MM.1S (cell line): Measurements from ENCODE around the gene SLC22A17.

Source experiments
- DNase-seq: peaks from one replicate; pipeline ENCODE4 v3.0.0-alpha.2; 2015
- H2AFZ ChIP-seq: fragments of 300-600 bp; sonication (generic); 2 replicates; pipeline ENCODE4 v1.6.0; 2016; ENCODE audit warnings: antibody characterized with exemption, low read length
- H3F3A ChIP-seq: fragments of 300-600 bp; sonication (generic); 2 replicates; pipeline ENCODE4 v1.6.1; 2016; ENCODE audit warnings: mild to moderate bottlenecking, antibody characterized with exemption, low read length, moderate library complexity, mixed read lengths; ENCODE audit not compliant: insufficient read depth
- H3K27ac ChIP-seq: fragments of 300-600 bp; sonication (generic); 2 replicates; pipeline ENCODE4 v1.5.1; 2016; ENCODE audit warnings: mild to moderate bottlenecking, low read length
- H3K27me3 ChIP-seq: fragments of 300-600 bp; sonication (generic); replicated peaks from 2 replicates; pipeline ENCODE4 v1.6.0; 2016; ENCODE audit warnings: low read length; ENCODE audit not compliant: insufficient read depth
- H3K36me3 ChIP-seq: fragments of 300-600 bp; sonication (generic); replicated peaks from 2 replicates; pipeline ENCODE4 v1.6.1; 2016; ENCODE audit warnings: mild to moderate bottlenecking, low read length, mixed read lengths; ENCODE audit not compliant: insufficient read depth
- H3K4me1 ChIP-seq: fragments of 300-600 bp; sonication (generic); 2 replicates; pipeline ENCODE4 v1.6.1; 2016; ENCODE audit warnings: low read length, mixed read lengths
- H3K4me2 ChIP-seq: fragments of 300-600 bp; sonication (generic); 2 replicates; pipeline ENCODE4 v1.6.0; 2016; ENCODE audit warnings: low read depth, low read length
- H3K4me3 ChIP-seq: fragments of 300-600 bp; sonication (generic); 2 replicates; pipeline ENCODE4 v1.5.1; 2016; ENCODE audit warnings: low read length, mixed read lengths
- H3K79me2 ChIP-seq: fragments of 300-600 bp; sonication (generic); 2 replicates; pipeline ENCODE4 v1.6.1; 2016; ENCODE audit warnings: mixed run types, low read length, mixed read lengths
- H3K9ac ChIP-seq: fragments of 300-600 bp; sonication (generic); 2 replicates; pipeline ENCODE4 v1.6.1; 2016; ENCODE audit warnings: low read length, mixed read lengths
- H3K9me2 ChIP-seq: fragments of 300-600 bp; sonication (generic); replicated peaks from 2 replicates; pipeline ENCODE4 v1.6.1; 2016; ENCODE audit warnings: mild to moderate bottlenecking, low read length, mixed read lengths; ENCODE audit not compliant: insufficient read depth
- H3K9me3 ChIP-seq: fragments of 300-600 bp; sonication (generic); replicated peaks from 2 replicates; pipeline ENCODE4 v1.6.1; 2016; ENCODE audit warnings: mild to moderate bottlenecking, low read length, mixed read lengths; ENCODE audit not compliant: insufficient read depth
- H4K20me1 ChIP-seq: fragments of 300-600 bp; sonication (generic); 2 replicates; pipeline ENCODE4 v1.6.1; 2016; ENCODE audit warnings: mild to moderate bottlenecking, low read length, moderate library complexity, mixed read lengths; ENCODE audit not compliant: insufficient read depth
- CTCF ChIP-seq: fragments of 300-600 bp; sonication (generic); IDR thresholded peaks from 2 replicates; pipeline ENCODE4 v1.5.1; 2016; ENCODE audit warnings: antibody characterized with exemption, low read length, mixed read lengths
- EZH2 ChIP-seq: fragments of 300-600 bp; sonication (generic); optimal IDR thresholded peaks from 2 replicates; pipeline ENCODE3; 2017; ENCODE audit warnings: low read depth, mild to moderate bottlenecking, antibody characterized with exemption, low read length, mixed read lengths
- EZH2phosphoT487 ChIP-seq: fragments of 300-600 bp; sonication (generic); IDR thresholded peaks from 2 replicates; pipeline ENCODE4 v1.6.1; 2018; ENCODE audit warnings: antibody characterized with exemption, low read length

SLC22A17 gene

DNA sequence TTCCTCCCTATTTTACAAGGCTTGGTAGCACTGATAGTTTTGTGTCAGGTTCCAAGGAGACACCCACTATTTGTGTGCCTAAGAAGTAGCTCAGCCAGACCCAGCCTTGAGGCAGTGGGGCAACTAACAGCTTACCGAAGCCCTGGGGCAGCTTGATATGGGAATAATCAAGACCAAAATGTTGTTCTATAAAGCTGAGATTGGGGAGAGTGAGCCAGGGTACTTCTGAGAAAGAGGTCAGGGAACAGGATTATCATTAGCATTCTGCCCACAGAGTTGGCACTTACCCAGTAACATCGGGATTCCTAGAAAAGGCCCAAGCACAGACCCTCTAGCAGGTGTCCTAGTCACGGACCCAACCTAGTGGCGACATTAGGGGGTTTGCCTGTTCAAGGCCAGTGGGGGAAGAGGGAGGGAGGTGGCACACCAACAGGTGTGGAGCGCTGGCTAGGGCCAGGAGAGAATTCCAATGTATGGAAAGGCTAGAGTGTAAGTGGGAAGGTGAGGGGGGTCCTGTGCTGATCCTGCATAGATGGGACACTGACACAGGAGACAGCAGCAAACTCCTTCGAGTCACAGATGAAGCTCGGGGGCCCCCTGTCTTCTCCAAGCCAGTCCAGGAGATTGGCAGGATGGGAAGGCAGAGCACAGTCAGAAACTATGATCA is 54.9 kb downstream of the SLC22A17 start:
- Histone ChIP-seq H4K20me1 (no peaks in the 10 kb centered on the region), H3K79me2 (peaks cover 5% of the 10 kb centered on the region; the same call in 1 of the 2 replicates), H3K9ac (no peak overlapping the region), H3K9me2 (no peaks in the 10 kb centered on the region), H2AFZ (no peak overlapping the region), H3K4me3 (no peak overlapping the region), H3K4me1 (no peaks in the 10 kb centered on the region), H3K27me3 (no peaks in the 10 kb centered on the region), H3K9me3 (no peaks in the 10 kb centered on the region), H3K36me3 (no peaks in the 10 kb centered on the region), H3F3A (peaks cover 8% of the 10 kb centered on the region), H3K27ac (no peak overlapping the region), H3K4me2 (no peak overlapping the region)
- DNase-seq: no peak
- TF ChIP-seq CTCF: no peak
- no peak for TF ChIP-seq EZH2
- TF ChIP-seq EZH2phosphoT487: no peak

DNA sequence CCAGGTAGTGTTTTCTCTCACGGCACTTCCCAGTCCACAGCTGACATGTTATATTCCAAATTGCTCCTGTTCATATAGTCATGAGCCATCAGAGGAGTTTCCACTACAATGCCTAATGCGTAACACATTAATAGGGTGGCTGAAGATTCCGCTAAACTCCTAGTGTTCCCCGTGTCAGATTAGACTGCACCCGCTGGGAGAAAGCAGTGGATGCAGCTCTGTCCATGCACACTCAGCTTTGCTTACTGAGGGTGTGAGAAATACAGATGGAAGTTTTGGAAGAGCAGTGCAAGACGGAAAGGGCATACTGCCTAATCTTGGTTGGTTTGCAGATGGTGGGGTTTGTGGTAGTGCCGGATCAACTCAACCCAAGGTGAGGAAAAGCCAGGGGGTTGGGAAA is 55.6 kb downstream of the SLC22A17 start:
- Histone ChIP-seq H3K9ac (no peak overlapping the region), H3K27me3 (no peaks in the 10 kb centered on the region), H3K4me2 (no peak overlapping the region), H3K79me2 (peaks cover 5% of the 10 kb centered on the region; the same call in 1 of the 2 replicates), H4K20me1 (no peaks in the 10 kb centered on the region), H3K36me3 (no peaks in the 10 kb centered on the region), H2AFZ (no peak overlapping the region), H3K9me3 (no peaks in the 10 kb centered on the region), H3K4me3 (no peak overlapping the region), H3K9me2 (no peaks in the 10 kb centered on the region), H3F3A (peaks cover 3% of the 10 kb centered on the region; the same call in 1 of the 2 replicates), H3K4me1 (no peaks in the 10 kb centered on the region), H3K27ac (no peak overlapping the region)
- no peak for DNase-seq
- TF ChIP-seq EZH2 (no peak), EZH2phosphoT487 (no peak), CTCF (no peak)
